WERI-Rb-1 (cell line): ENCODE measurements around the gene DIP2B.

Experiments
- DNase-seq: peaks from one replicate; pipeline ENCODE4 v3.0.0-alpha.2; 2020
- H3K27ac ChIP-seq: fragments of 250-450 bp; sonication (Bioruptor Pico); 2 replicates; pipeline ENCODE4 v1.5.1; 2020; ENCODE audit warnings: mild to moderate bottlenecking, moderate library complexity
- H3K27me3 ChIP-seq: fragments of 250-450 bp; sonication (Bioruptor Pico); 2 replicates; pipeline ENCODE4 v1.5.1; 2021; ENCODE audit warnings: mild to moderate bottlenecking, low read depth, moderate library complexity; ENCODE audit not compliant: insufficient read depth, severe bottlenecking
- H3K36me3 ChIP-seq: fragments of 250-450 bp; sonication (Bioruptor Pico); 2 replicates; pipeline ENCODE4 v1.5.1; 2020; ENCODE audit warnings: mild to moderate bottlenecking, moderate library complexity
- H3K4me3 ChIP-seq: 2 replicates; pipeline ENCODE4 v1.5.1; 2011; ENCODE audit warnings: low read depth, mild to moderate bottlenecking, control low read depth, low read length
- H3K9me3 ChIP-seq: fragments of 250-450 bp; sonication (Bioruptor Pico); 2 replicates; pipeline ENCODE4 v1.5.1; 2021; ENCODE audit warnings: mild to moderate bottlenecking, moderate library complexity; ENCODE audit not compliant: severe bottlenecking
- TF ChIP-seq, protein P1 (sequence below): IDR thresholded peaks from 2 replicates; pipeline ENCODE4 v1.5.1; 2011; ENCODE audit warnings: low read depth, mild to moderate bottlenecking, control low read depth, inconsistent platforms, low read length

DIP2B gene

DNA sequence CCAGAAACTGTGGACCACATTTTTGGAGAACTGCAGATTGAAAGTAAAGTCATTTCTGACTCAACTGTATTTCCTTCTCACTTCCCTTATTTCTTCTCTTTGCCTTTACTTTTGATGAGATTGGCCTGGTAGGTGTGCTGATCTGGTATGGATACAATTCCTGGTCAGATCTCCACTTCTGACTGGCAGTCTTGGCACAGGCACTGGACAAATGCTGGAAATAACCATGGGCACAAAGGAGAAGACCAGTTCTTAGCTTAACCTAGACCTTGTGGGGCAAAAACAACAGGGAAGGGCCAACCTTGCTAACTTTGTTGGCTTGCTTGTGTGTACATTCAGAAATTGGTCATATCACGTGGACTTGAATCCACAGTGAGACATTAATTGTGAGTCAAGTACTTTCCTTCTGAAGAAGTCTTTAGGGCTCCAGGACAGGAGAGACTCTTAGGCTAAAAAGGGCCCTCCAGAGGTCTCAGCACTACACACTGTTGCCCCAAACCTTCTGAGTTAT, 75.0 kb downstream of the DIP2B start:
- Histone ChIP-seq H3K27me3 (no peaks in the 10 kb centered on the region), H3K9me3 (no peaks in the 10 kb centered on the region), H3K27ac (no peak overlapping the region), H3K36me3 (no peaks in the 10 kb centered on the region; the same call in 1 of the 2 replicates), H3K4me3 (no peak overlapping the region)
- TF ChIP-seq, protein P1, sequence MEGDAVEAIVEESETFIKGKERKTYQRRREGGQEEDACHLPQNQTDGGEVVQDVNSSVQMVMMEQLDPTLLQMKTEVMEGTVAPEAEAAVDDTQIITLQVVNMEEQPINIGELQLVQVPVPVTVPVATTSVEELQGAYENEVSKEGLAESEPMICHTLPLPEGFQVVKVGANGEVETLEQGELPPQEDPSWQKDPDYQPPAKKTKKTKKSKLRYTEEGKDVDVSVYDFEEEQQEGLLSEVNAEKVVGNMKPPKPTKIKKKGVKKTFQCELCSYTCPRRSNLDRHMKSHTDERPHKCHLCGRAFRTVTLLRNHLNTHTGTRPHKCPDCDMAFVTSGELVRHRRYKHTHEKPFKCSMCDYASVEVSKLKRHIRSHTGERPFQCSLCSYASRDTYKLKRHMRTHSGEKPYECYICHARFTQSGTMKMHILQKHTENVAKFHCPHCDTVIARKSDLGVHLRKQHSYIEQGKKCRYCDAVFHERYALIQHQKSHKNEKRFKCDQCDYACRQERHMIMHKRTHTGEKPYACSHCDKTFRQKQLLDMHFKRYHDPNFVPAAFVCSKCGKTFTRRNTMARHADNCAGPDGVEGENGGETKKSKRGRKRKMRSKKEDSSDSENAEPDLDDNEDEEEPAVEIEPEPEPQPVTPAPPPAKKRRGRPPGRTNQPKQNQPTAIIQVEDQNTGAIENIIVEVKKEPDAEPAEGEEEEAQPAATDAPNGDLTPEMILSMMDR, result no peak
- no peak for DNase-seq

DNA sequence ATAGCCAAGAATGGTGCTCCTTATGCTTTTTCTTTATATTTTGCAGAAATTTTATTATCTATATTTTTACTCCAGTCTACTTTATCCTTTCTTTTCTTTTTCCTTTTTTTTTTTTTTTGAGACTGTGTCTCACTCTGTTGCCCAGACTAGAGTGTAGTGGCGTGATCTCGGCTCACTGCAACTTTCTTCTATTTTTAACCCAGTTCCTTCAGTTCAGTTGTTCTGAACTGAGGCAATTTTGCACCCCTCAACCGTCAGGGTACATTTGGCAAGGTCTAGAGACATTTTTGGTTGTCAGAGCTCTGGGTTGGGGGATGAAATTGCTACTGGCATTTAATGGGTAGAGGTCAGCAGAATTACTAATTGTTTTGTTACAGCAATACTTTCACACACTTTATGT, 75.7 kb downstream of the DIP2B start:
- H3K27ac ChIP-seq, result no peak overlapping the region
- no peak overlapping the region for H3K4me3 ChIP-seq
- H3K36me3 ChIP-seq, result no peaks in the 10 kb centered on the region; the same call in 1 of the 2 replicates
- no peaks in the 10 kb centered on the region for H3K9me3 ChIP-seq
- DNase-seq, result no peak
- H3K27me3 ChIP-seq, result no peaks in the 10 kb centered on the region
- TF ChIP-seq, protein P1, result no peak

DNA sequence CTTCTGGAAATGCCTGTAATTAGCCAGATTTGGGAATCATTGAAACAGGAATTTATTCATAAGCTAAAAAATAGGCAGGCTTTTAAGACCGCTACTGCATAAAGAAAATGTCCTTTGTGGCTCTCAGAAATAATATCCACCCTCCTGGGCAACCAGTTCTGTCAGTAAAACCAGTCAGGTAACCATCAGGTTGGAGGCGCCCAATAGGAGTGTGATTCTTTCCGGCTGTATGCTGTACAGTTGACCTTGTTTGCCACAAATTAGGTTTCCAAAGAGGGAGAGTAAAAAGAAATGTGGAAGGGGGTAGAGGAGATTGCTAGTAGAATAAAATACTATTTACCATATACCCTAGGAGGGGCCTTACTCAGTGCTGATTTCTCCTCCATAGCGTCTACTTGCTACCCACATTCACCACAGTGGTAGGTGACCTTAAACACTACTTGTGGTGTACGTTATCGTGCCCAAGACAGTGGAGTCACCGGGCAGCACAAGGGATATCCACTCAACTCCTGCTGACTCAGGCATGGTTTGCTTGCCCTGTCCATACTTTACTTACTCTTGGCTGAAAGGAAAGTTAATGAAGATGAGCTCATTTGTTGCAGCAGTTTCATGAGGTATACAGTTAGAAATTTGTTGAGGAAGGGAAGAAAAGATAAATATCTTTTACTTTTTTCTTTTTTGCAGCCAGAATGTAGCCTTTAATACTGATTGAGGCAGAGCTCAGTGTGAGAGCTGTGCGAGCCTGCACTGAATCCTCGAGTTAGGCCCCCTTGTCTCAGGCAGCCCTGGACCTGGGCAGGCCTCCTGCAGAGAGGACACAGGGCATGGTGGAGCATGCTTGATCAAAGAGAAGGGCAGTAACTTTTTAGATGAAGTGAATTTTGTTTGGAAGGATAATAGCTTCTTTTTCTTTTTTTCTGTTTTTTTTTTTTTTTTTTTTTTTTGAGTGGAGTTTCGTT, 76.7 kb downstream of the DIP2B start:
- no peak overlapping the region for H3K27ac ChIP-seq
- H3K9me3 ChIP-seq, result no peaks in the 10 kb centered on the region
- H3K36me3 ChIP-seq, result no peaks in the 10 kb centered on the region; the same call in 1 of the 2 replicates
- no peak overlapping the region for H3K4me3 ChIP-seq
- TF ChIP-seq, protein P1, result no peak
- no peaks in the 10 kb centered on the region for H3K27me3 ChIP-seq
- DNase-seq, result no peak

DNA sequence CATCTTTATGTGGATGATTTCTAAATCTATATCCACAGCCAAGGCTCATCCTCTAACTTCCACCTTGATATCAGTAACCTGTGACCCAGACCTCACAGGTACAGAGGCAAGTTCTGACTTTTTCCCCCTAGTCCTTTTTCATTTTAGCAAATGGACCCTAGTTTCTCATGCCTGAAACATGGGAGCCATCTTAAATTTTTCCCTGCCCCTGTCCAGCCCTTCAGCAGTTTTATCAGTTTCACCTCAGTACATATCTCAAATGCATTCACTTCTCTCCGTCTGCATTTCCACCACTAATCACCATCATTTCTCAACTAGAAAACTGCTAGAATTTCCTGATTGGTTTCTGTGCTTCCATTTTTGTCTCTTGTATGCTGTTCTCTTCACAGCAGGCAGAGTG, 79.3 kb downstream of the DIP2B start:
- TF ChIP-seq, protein P1, result no peak
- Histone ChIP-seq H3K27ac (no peak overlapping the region), H3K36me3 (no peaks in the 10 kb centered on the region; the same call in 1 of the 2 replicates), H3K4me3 (no peak overlapping the region), H3K27me3 (no peaks in the 10 kb centered on the region), H3K9me3 (no peaks in the 10 kb centered on the region)
- DNase-seq, result no peak

DNA sequence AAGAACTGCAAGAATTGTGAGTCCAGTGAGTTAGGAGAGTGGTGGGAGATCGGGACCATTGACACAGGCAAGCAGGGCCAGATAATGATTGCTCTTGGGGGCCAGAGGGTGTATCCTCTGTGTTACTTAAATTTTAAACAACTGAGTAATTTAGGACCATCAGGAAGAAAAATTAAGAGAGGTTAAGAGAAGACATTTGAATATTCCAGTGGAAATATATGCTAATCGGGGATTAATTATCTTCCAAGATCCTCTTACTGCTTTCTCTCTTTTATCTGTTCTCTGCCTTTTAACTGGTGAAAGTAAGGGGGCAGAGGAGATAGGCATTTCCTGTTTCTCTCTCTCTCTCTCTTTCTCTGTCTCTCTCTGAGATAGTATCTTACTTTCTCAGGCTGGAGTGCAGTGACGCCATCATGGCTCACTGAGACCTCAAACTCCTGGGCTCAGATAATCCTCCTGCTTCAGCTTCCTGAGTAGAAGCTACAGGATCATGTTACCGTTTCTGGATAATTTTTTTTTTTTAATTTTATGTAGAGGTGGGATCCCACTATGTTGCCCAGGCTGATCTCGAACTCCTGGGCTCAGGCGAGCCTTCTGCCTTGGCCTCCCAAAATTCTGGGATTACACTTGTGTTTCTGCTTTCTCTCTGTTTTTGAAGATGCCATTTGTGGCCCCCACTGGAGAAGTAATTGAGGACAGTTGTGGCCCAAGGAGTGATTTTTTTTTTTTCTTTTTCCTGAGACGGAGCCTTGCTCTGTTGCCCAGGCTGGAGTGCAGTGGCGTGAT, 85.1 kb downstream of the DIP2B start:
- Histone ChIP-seq H3K4me3 (no peak overlapping the region), H3K36me3 (no peaks in the 10 kb centered on the region), H3K9me3 (no peaks in the 10 kb centered on the region), H3K27ac (no peak overlapping the region), H3K27me3 (no peaks in the 10 kb centered on the region)
- DNase-seq, result no peak
- TF ChIP-seq, protein P1, result no peak
